Measurements from ENCODE around the gene LRRC17.
"Not testable (repeated sequence)": the region's sequence is repeated elsewhere in the genome, so short reads cannot be mapped to it uniquely, and the experiment has no call there.

Gene LRRC17

GRCh38 chr7:102898532-102898859 is 14.3 kb upstream of the LRRC17 start:
- Histone ChIP-seq H3K27me3 (no peaks in the 10 kb centered on the region), H3K36me3 (no peaks in the 10 kb centered on the region), H3K27ac (peak overlapping the region; percentile 46 to 52), H3K4me1 (peaks cover 0 to 56% (median 38%) of the 10 kb centered on the region in 4 donors), H3K9me3 (no peaks in the 10 kb centered on the region), H3K4me3 (no peak overlapping the region)
- TF ChIP-seq CTCF (IDR thresholded peaks at IDR 0.05), result no peak
- DNase-seq, result no peak
- intact Hi-C loops (cut with DNase I; ENCODE audit: low total_unique reads), result no loop called here

GRCh38 chr7:102902052-102902451 is 10.7 kb upstream of the LRRC17 start:
- H3K27ac ChIP-seq; DNase-seq; H3K36me3 ChIP-seq; H3K9me3 ChIP-seq; H3K27me3 ChIP-seq; H3K4me3 ChIP-seq; intact Hi-C loops (cut with DNase I; ENCODE audit: low total_unique reads): not testable (repeated sequence)
- peaks cover 0 to 21% (median 17%) of the 10 kb centered on the region in 4 donors for H3K4me1 ChIP-seq

GRCh38 chr7:102903576-102903975 is 9.2 kb upstream of the LRRC17 start:
- H3K9me3 ChIP-seq; H3K27ac ChIP-seq; H3K4me1 ChIP-seq; DNase-seq; H3K36me3 ChIP-seq; intact Hi-C loops (cut with DNase I; ENCODE audit: low total_unique reads); H3K27me3 ChIP-seq; H3K4me3 ChIP-seq: not testable (repeated sequence)

GRCh38 chr7:102908676-102909075 is 4.1 kb upstream of the LRRC17 start:
- intact Hi-C loops (cut with DNase I; ENCODE audit: low total_unique reads), result no loop called here
- H3K4me3 ChIP-seq, result no peak overlapping the region
- no peaks in the 10 kb centered on the region for H3K9me3 ChIP-seq
- peaks cover 0 to 14% (median 0%) of the 10 kb centered on the region in 4 donors for H3K4me1 ChIP-seq
- H3K27ac ChIP-seq, result no peak overlapping the region
- DNase-seq, result no peak
- no peak for TF ChIP-seq CTCF (IDR thresholded peaks at IDR 0.05)
- H3K27me3 ChIP-seq, result no peaks in the 10 kb centered on the region
- H3K36me3 ChIP-seq, result no peaks in the 10 kb centered on the region

GRCh38 chr7:102913826-102914225 is 1.0 kb downstream of the LRRC17 start:
- DNase-seq, result no peak
- no peaks in the 10 kb centered on the region for H3K27me3 ChIP-seq
- H3K36me3 ChIP-seq, result no peaks in the 10 kb centered on the region
- intact Hi-C loops (cut with DNase I; ENCODE audit: low total_unique reads), result no loop called here
- H3K27ac ChIP-seq, result peak overlapping the region; percentile 46 to 66
- H3K9me3 ChIP-seq, result no peaks in the 10 kb centered on the region
- H3K4me3 ChIP-seq, result peak overlapping the region; percentile 36 to 40
- H3K4me1 ChIP-seq, result peaks cover 0 to 42% (median 2%) of the 10 kb centered on the region in 4 donors
- no peak for TF ChIP-seq CTCF (IDR thresholded peaks at IDR 0.05)

GRCh38 chr7:102914585-102914984 is 1.8 kb downstream of the LRRC17 start:
- no peaks in the 10 kb centered on the region for H3K36me3 ChIP-seq
- DNase-seq, result peak; percentile 71 to 82
- peak overlapping the region; percentile 36 to 40 for H3K4me3 ChIP-seq
- no peaks in the 10 kb centered on the region for H3K27me3 ChIP-seq
- intact Hi-C loops (cut with DNase I; ENCODE audit: low total_unique reads), result no loop called here
- peaks cover 0 to 47% (median 2%) of the 10 kb centered on the region in 4 donors for H3K4me1 ChIP-seq
- peak overlapping the region; percentile 46 to 66 for H3K27ac ChIP-seq
- TF ChIP-seq CTCF (IDR thresholded peaks at IDR 0.05), result no peak
- H3K9me3 ChIP-seq, result no peaks in the 10 kb centered on the region

- H3K27me3 ChIP-seq, result no peaks in the 10 kb centered on the region
- intact Hi-C loops (cut with DNase I; ENCODE audit: low total_unique reads), result no loop called here
- peaks cover 0 to 47% (median 2%) of the 10 kb centered on the region in 4 donors for H3K4me1 ChIP-seq
- no peak for TF ChIP-seq CTCF (IDR thresholded peaks at IDR 0.05)
- no peaks in the 10 kb centered on the region for H3K9me3 ChIP-seq
- no peak overlapping the region for H3K4me3 ChIP-seq
- H3K36me3 ChIP-seq, result no peaks in the 10 kb centered on the region
- no peak for DNase-seq
- H3K27ac ChIP-seq, result peak overlapping the region; percentile 9 to 66
Observed at GRCh38 chr7:102916426-102916825, 3.6 kb downstream of the LRRC17 start.
